OCI-LY1 (cell line): ENCODE measurements around the gene HARBI1.

Experiments
- EZH2 ChIP-seq: fragments of 200-600 bp; sonication (generic), shearing (Covaris generic); IDR thresholded peaks from 2 replicates; pipeline ENCODE4 v1.8.0; 2017; ENCODE audit warnings: borderline replicate concordance, mixed run types, mild to moderate bottlenecking, antibody characterized with exemption, low read length, moderate library complexity, mixed read lengths
- TF ChIP-seq, protein P1 (sequence below): fragments of 200-600 bp; sonication (generic), shearing (Covaris generic); IDR thresholded peaks from 2 replicates; pipeline ENCODE4 v1.5.1; 2017; ENCODE audit warnings: mild to moderate bottlenecking, antibody characterized with exemption, low read length, moderate library complexity, mixed read lengths

DNA sequence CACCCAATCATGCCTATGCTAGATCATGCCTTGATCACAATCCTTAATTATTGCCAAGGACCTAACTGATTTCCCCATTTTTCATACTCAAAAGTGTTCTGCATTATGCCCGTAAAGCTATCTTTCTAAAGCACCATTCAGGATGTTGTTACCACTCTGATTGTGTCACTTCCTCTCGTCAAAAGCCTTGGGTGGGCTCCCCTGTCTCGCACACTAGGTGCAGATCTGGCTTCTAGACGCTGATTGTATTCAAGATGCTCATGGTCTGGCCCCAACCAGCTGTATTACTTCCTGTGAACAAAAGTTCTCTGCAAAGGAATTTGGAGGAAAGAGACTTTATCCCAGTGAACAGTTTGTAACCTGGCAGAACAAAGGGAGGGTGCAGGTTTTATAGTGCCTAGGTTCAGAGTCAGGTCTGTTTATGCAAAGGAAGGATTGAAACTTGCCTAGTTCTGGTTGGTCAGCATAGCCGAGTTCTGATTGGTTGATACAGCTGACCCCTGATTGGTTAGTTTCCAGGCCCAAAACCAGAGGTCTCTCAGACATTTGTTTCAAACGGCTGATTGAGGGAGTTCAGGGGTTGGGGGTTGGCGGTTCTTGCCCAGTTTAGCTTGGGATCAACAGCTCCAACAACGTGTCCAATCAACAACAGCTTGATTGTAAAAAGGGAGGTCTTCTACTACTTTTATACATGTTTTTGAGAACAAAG, 25.8 kb upstream of the HARBI1 start:
- TF ChIP-seq, protein P1, sequence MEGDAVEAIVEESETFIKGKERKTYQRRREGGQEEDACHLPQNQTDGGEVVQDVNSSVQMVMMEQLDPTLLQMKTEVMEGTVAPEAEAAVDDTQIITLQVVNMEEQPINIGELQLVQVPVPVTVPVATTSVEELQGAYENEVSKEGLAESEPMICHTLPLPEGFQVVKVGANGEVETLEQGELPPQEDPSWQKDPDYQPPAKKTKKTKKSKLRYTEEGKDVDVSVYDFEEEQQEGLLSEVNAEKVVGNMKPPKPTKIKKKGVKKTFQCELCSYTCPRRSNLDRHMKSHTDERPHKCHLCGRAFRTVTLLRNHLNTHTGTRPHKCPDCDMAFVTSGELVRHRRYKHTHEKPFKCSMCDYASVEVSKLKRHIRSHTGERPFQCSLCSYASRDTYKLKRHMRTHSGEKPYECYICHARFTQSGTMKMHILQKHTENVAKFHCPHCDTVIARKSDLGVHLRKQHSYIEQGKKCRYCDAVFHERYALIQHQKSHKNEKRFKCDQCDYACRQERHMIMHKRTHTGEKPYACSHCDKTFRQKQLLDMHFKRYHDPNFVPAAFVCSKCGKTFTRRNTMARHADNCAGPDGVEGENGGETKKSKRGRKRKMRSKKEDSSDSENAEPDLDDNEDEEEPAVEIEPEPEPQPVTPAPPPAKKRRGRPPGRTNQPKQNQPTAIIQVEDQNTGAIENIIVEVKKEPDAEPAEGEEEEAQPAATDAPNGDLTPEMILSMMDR, result no peak
- no peak for TF ChIP-seq EZH2
